ENCODE data around the gene IFNL2.
"Not testable (repeated sequence)": the region's sequence is repeated elsewhere in the genome, so short reads cannot be mapped to it uniquely, and the experiment has no call there.

Gene IFNL2

GRCh38 chr19:39251081-39251480 is 17.1 kb upstream of the IFNL2 start:
- no peak for DNase-seq (ENCODE audit: low read depth, low spot score)
- H3K4me3 ChIP-seq (ENCODE audit: low read length) = no peak overlapping the region

DNA sequence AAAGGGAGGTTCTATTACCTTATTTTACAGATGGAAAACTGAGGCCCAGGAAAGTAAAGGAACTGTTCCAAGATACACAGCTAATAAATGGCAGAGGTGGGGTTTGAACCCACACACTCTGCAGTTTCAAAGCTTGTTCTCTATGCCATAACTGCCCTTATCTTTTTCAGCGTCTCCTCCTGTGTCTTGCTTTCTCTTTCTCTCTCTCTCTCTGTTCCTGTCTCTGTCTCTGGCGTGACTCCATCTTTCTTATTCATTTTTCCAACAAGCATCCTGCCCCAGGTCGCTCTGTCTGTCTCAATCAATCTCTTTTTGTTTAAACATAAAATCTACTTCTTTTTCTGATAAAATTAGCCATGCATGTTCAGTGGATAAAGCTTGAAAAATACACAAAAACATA is 16.4 kb upstream of the IFNL2 start:
- peak; percentile 35 for DNase-seq (ENCODE audit: low read depth, low spot score)
- H3K4me3 ChIP-seq (ENCODE audit: low read length) = no peak overlapping the region

DNA sequence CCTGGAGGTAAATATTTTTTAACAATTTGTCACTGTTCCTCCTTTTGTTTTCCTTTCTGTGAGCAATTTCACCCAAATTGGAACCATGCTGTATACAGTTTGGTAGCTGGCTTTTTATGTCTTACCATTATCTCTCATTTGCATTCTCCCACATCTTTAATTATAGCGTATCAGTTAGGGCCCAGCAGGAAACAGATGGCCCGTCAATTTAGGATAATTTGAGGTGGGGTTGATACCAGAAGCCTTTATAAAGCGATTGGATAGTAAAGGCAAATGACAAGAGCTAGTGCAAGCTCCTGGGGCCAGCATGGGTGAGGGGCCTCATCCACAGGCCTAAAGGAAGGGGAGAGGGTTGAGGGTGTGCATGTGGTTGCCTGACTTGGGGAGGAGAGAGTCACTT is 15.7 kb upstream of the IFNL2 start:
- H3K4me3 ChIP-seq (ENCODE audit: low read length) = no peak overlapping the region
- DNase-seq (ENCODE audit: low read depth, low spot score) = peak; percentile 88

DNA sequence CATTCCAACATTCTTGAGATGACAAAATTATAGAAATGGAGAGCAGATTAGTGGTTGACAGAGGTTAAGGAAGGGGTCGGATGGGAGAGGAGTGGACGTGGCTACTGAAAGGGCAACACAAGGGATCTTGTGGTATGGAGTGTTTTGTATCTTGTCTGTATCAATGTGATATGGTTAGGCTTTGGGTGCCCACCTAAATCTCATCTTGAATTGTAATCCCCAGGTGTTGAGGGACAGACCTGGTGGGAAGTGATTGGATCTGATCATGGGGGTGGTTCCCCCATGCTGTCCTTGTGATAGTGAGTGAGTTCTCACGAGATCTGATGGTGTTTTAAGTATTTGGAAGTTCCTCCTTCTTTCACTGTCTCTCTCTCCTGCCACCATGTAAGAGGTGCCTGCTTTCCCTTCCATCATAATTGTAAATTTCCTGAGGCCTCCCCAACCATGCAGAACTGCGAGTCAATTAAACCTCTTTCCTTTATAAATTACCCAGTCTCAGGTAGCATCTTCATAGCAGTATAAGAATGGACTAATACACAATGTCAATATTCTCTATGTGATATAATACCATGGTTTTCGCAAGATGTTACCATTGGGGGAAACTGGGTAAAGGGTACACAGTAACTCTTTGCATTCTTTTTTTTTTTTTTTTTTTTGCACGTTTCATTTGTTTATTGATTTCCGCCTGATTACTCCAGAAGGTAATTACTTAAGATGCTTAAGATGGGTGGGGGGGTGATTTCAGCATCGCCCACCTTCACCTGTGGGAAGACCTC is 14.6 kb upstream of the IFNL2 start:
- no peak overlapping the region for H3K4me3 ChIP-seq (ENCODE audit: low read length)
- no peak for DNase-seq (ENCODE audit: low read depth, low spot score)

DNA sequence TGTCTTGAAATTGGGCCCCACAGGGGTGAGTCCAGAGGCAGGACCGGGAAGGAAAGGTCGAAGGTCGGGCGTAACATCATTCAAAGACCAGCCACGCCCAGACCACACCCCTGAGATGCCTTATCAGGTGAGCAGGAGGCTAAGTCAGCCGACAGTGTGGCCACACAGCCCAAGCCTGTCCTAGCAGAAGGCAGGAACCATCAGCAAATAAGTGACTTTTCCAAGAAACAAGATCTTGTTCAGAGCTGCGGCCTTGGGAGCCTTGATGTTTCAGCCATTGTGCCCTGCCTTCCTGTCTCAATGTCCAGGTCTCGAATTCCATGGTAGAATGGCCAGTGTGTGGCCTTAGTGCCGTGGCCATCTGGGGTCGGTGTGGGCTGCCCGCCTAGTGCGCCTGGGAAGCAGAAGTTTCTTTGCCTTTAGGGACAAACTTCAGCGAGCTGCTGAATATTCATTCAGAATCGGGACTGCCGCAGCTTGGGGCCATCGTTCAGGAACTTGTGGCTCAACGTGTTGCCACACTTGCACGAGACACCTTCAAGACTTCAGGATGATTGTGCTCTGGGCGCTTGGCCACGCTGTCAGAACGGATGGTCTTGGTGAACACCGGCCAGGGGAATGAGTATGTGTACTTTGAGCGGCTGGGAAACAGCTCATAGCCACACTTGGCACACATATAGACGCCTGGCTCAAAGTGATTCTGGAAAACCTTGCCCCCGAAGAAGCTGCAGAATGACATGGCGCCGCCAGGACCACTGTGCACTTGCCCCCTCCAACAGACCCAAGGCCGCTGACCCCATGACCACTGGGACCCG is 13.5 kb upstream of the IFNL2 start:
- H3K4me3 ChIP-seq (ENCODE audit: low read length) = no peak overlapping the region
- no peak for DNase-seq (ENCODE audit: low read depth, low spot score)

GRCh38 chr19:39257227-39257626 is 11.0 kb upstream of the IFNL2 start:
- H3K4me3 ChIP-seq (ENCODE audit: low read length) = no peak overlapping the region
- DNase-seq (ENCODE audit: low read depth, low spot score) = no peak

DNA sequence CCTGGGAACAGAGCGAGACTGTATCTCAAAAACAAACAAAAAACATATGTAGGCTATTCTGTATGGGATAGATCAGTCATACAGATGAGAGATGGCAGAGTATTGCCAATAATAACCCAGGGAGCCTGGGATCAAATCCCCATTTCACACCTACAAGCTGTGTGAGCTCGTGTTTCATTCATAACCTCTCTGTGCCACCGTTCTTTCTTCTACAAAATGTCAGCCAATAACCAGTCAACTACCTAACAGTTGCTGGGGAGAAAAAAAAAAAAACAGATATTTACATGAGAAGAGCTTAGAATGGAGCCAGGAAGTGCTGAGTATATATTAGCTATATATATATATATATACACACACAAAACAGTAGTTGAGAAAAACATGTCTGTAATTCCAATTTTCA is 6.5 kb upstream of the IFNL2 start:
- DNase-seq (ENCODE audit: low read depth, low spot score) = no peak

GRCh38 chr19:39262496-39262895 is 5.7 kb upstream of the IFNL2 start:
- DNase-seq (ENCODE audit: low read depth, low spot score) = no peak

More for the DNA sequence above, 6.5 kb upstream of the IFNL2 start:
- no peak overlapping the region for H3K4me3 ChIP-seq (ENCODE audit: low read length)

GRCh38 chr19:39263912-39264305 is 4.3 kb upstream of the IFNL2 start:
- DNase-seq (ENCODE audit: low read depth, low spot score) = no peak
- H3K4me3 ChIP-seq (ENCODE audit: low read length) = no peak overlapping the region

More at GRCh38 chr19:39262496-39262895, 5.7 kb upstream of the IFNL2 start:
- no peak overlapping the region for H3K4me3 ChIP-seq (ENCODE audit: low read length)

DNA sequence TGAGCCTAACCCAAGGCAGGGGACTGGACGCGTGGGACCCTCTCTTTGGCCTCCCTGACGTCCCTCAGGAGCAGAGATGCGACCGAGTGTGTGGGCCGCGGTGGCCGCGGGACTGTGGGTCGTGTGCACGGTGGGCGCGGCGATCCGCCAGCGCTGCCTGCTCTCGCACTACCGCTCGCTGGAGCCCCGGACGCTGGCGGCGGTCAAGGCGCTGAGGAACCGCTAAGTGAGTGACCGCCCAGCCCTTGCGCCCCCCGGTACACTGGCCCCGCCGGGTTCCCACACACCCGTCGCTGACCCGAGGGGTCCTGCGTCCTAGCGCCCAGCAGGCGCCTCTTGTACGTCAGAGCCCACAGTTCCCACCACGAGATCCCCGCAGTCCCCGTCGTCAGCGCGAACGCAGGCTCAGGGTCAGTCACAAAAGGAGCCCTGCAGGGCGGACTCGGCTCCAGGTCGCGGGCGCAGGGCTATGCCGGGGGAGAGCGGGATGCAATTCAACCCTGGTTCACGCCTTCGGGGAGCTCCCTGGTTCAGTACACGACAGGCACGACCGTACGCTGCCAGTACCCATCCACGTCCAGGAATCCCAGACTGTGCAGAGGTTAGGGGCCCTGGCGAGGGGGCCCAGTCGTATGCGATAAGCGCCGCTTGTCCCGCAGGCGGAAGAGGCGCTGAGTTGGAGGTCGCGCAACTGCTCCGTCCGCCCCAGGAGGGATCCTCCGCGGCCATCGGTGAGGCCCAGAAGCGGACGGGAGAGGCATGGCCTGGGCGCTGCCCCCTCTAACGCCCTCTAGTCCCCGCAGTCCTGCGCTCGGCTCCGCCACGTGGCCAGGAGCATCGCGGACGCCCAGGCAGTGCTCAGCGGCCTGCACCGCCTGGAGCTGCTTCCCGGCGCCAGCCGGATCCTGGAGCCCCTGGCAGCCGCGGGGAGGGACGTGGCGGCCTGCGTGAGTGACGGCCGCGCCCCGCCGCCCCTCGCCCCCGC is 3.6 kb upstream of the IFNL2 start:
- DNase-seq (ENCODE audit: low read depth, low spot score) = no peak
- H3K4me3 ChIP-seq (ENCODE audit: low read length) = no peak overlapping the region

- H3K4me3 ChIP-seq (ENCODE audit: low read length) = no peak overlapping the region
- no peak for DNase-seq (ENCODE audit: low read depth, low spot score)
Measured at GRCh38 chr19:39265321-39265916, 2.8 kb upstream of the IFNL2 start.

- H3K4me3 ChIP-seq (ENCODE audit: low read length); DNase-seq (ENCODE audit: low read depth, low spot score): not testable (repeated sequence)
Measured at GRCh38 chr19:39268531-39269223, 481 bp downstream of the IFNL2 start.

GRCh38 chr19:39269369-39269768 is 1.2 kb downstream of the IFNL2 start:
- DNase-seq (ENCODE audit: low read depth, low spot score); H3K4me3 ChIP-seq (ENCODE audit: low read length): not testable (repeated sequence)

DNA sequence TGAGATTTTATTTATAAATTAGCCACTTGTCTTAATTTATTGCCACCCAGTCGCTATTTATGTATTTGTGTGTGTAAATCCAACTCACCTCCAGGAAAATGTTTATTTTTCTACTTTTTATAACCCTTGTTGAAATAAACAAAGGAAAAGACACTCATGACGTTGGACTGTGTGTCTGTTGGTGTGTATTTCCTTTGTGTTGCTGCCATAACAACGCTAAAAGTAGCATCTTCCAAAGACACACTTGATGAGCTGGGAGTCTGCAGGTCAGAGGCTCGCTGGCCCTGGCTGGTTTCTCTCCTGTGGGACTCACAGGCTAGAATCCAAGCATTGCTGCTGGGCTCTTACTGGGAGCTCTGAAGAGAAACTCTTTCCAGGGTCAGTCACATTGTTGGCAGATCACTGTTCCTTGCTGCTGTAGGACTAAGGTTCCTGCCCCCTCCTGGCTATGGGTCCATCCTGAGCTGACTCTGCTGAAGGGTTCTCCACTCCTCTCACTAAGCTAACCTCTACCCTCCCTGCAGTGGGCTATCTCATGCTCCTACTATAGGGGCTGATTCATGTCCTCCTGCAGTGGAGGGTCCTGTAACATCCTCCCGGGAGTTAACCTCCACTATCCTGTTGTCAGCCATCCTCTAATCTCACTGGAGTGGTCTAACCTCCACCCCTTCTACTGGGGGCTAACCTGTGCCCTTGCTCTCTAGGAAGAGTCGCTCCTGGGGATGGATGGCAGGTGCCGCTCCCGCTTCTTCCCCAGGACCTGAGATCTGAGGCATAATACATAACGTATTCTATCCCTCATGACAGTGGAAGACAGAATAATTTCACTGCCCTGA is 2.1 kb downstream of the IFNL2 start:
- no peak for DNase-seq (ENCODE audit: low read depth, low spot score)
- no peak overlapping the region for H3K4me3 ChIP-seq (ENCODE audit: low read length)

- H3K4me3 ChIP-seq (ENCODE audit: low read length) = not testable (repeated sequence)
Measured at GRCh38 chr19:39273859-39274258, 5.7 kb downstream of the IFNL2 start.

GRCh38 chr19:39275578-39275977 is 7.4 kb downstream of the IFNL2 start:
- H3K4me3 ChIP-seq (ENCODE audit: low read length) = no peak overlapping the region
- no peak for DNase-seq (ENCODE audit: low read depth, low spot score)

More at GRCh38 chr19:39273859-39274258, 5.7 kb downstream of the IFNL2 start:
- not testable (repeated sequence) for DNase-seq (ENCODE audit: low read depth, low spot score)

DNA sequence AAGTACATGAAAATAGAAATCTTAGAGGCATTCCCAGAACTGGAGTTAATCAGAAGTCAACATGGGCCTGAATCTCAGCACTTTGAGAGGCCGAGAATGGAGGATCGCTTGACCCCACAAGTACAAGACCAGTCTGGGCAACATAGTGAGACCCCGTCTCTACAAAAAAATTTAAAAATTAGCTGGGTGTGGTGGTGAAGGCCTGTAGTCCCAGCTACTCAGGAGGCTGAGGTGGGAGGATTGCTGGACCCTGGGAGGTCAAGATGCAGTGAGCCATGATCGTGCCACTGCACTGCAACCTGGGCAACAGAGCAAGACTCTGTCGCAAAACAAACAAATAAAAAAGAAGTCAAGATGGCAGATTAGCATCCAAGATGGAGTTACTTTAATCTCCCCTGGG is 8.5 kb downstream of the IFNL2 start:
- DNase-seq (ENCODE audit: low read depth, low spot score) = no peak
- H3K4me3 ChIP-seq (ENCODE audit: low read length) = no peak overlapping the region

Data from Jurkat, Clone E6-1 (cell line).